ENCODE data around the gene DSCAML1.

The DSCAML1 gene

DNA sequence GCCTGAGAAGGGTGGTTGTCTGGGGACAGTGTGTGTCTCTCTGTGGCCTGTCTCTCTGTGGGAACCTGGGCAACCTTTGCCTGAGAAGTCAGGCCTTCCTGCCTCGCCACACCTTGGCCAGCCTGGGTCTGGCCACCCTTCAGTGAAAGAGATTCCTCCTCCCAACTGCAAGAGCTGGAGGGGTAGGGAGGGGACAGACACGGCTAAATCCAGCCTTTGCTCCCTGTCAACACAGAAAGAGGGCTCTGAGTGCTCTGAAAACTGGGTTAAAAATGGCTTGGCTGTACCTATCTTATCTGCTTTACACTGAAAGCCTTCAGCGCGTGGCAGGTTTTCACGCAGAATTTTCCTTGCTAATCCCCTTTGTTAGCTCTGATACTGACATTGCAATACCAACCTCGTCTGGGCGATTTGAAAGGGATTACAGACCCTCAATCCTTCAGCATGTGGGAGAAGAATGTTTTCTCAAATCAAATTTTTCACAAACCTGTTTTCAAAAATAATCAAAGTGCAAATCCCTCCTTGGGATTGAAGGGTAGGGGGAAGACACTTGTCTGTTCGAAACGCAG lies 163.7 kb downstream of the DSCAML1 start:
- DNase-seq (ENCODE audit: low spot score), result no peak

DNA sequence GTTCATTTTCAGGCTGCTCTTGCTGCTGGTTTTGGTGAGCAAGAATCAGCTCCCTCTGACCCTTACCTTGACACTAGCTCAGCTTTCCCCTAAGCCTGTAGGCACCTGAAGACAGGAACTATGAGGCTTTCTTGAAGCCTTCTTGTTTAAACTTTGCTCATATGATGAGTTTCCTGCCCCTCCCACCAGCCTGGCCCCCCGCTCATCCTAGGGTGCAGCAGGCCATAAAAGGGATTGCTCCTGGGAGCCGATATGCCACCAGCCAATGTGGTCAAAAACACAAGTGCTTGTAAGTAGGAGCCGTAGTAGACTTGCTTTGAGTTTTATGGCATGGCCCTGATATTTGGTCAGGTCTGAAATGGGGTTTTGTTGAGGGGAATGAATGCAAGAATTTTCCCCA lies 164.7 kb downstream of the DSCAML1 start:
- no peak for DNase-seq (ENCODE audit: low spot score)

DNA sequence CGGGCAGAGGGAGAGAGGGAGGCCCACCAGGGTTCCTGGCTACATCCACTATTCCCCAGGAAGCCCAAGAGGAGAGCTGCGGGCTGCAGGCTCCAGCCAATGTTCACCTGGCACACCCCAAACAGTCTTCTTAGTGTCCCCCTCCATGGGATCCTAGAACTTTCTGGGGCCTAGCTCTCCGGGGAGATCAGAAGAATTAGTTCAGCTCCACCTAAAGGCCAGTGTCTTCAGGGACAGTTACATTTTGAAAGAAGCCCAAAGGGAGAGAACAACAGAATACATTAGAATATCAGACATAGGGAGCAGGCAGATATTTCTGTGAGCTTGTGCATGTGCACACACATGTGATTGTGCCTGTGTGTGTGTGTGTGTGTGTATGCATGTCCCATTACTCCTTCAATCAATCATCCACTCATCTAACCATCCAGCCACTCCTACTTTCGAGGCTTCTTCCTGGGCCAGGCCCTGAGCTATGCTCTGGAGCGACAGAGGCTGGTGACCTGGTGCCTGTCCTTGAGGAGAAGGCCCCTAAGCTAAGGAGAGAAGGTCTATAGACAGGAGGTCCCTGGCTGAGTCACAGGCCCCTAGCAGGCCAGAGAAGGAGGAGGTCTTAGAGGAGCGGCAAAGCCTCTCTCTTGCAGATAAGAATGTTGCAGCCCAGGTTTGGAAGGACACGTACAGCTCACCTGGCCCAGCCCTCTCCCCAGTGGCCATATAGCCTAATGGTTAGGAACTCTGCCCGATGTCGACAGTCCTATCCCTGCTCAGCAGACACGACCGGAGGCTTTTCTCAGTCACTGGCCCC lies 165.5 kb downstream of the DSCAML1 start:
- no peak for DNase-seq (ENCODE audit: low spot score)

DNA sequence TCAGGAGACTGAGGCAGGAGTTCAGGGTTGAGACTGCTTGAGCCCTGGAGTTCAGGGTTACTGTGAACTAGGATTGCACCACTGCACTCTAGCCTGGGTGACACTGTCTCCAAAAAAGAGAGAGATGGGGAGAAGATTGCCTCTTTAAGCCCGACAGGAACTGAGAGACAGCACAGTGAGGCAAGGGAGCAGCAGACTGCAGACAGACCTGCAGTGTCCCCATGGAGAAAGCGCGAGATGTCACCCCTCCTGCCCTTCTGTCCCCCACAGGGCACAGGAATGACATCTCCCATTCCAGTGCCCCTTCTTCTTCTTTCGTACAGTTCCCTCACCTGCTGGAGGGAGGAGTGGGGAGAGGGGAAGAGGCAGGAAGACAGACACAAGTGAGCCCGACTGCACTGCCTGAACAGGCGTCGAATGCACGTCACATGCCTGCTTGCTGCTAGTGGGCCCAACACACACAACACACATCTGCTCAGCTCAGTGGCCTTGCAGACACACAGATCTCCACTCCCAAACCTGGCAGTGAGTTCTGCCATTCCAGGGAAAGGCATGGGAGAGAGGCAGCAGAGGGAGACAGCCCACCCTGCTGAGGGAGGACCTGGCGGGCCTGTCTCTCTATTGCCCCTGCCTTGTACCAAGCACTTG lies 167.0 kb downstream of the DSCAML1 start:
- DNase-seq (ENCODE audit: low spot score), result no peak

DNA sequence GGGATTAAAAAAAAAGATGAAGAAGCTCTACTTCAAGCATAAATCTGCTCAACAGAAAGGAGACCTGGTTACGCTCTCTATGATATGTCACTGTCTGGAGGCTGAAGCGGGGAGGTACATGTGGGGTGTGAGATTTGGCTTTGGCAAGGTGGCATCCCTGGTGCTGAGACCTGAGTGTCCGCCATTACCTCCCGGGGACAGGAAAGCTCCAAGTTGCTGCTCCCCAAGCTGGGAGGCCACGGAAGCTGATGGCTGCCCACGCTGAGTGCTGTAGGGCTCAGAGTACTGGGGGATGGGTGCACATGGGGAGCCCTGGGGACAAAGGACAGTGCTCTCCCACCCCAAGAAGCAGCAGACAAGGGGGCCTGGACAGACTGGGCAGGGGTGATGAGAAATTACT lies 167.9 kb downstream of the DSCAML1 start:
- DNase-seq (ENCODE audit: low spot score), result no peak

DNA sequence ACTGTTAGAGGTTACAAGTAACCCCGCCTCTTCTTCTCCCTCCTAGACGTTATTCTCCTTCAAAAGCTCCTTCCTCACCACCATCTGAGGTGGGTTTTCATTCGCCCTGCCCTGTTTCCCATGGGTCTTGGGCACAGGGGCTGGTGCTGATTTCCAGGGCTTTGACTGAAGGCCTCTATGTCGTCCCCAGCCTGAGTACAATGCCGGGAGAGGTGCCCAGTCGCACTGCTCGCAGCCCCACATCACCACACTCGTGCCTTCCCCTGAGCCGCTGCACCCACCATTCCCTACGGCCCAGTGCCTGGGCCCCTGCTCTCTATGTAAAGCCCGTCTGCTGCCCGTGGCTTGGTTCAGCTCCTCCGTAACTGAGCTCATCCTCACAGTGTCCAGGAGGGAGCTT lies 169.8 kb downstream of the DSCAML1 start:
- DNase-seq (ENCODE audit: low spot score), result no peak

DNA sequence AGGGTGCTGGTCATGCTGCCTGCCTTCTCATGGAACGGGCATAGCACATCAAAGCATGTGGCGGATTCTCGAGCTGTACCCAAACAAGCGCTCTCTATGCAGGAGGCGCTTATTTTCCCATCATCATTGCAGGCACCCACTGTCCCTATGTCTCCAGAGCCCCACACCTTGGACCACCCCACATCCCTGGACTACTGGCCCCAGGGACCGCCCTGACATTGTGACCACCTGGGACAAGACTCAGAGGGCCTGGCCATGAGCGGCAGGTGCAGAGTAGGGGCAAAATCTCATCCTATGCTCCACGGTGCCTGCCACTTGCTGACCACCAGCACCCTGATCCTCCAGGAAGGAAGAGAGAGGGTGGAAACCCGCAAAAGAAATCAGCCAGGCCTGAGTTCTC lies 170.4 kb downstream of the DSCAML1 start:
- DNase-seq (ENCODE audit: low spot score), result no peak

DNA sequence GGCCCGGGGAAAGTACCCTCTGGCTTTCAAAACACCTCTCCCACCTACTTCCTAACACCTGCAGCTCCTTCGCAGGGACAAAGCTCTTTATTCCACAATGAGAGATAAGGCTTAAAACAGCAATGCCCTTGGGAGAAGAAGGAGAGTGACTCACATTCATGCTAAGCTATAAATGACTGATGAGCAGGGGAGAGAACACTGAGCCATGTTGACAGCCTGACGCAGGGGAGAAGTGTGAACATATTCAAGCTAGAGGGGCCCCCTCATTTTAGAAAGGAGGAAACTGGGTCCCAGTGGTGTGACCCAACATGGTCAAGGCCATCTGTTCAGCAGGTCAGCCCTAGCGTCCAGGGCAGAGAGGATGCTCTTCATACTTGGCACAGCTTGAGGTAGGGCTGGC lies 171.8 kb downstream of the DSCAML1 start:
- no peak for DNase-seq (ENCODE audit: low spot score)

DNA sequence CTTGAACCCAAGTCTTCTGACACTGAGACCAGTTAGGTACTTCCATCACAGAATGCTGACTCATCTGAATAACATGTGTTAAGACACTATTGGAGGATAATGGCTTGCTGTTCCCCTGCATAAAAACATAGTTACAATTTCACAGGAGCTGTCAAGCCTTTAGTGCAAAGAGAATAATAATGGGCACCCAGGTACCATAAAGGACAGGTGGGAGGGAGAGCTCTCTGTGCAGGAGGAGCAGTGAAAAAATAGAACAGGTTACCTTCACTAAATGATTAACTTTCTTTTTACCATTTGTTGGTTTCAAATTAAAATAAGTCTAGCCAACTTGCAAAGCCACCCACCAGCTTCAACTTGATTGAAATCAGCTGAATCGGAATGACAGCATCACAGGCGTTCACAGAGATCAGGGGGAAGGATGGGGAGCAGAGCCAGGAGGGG lies 173.2 kb downstream of the DSCAML1 start:
- no peak for DNase-seq (ENCODE audit: low spot score)

DNA sequence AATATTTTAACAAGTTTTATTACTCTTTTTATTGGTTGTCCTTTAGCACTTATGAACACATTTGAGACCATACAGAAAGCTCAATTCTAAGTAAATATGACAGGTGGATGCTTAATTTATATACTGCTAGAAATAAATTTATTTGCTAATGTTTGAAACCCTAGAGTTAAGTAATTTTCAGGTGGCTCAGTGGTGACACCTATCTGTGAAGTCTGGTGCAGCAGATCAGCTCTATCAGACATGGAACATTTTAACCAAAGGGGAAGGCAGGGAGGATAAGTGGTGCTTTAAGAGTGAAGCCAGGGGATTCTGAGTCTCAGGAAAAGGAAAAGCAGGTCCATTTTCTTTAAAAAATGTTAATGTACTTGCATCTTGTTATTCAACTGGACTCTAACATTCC lies 175.8 kb downstream of the DSCAML1 start:
- no peak for DNase-seq (ENCODE audit: low spot score)

DNA sequence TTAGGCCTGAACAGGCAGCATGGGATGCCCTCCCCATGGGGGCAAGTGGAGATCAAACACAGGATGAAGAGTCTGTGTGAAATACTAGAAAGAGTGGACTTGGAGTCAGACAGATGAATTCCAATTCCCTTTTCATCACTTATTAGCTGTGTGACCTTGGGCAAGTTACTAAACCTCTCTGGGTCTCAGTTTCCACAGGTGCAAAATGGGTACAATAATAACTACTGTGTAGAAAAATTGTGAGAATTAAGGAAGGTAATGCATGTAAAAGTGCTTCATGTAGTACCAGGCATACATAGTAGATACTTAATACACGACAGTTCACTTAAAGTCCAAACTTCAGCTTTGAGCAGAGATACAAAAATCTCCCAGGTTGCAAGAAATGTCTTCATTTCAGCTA lies 176.4 kb downstream of the DSCAML1 start:
- no peak for DNase-seq (ENCODE audit: low spot score)

DNA sequence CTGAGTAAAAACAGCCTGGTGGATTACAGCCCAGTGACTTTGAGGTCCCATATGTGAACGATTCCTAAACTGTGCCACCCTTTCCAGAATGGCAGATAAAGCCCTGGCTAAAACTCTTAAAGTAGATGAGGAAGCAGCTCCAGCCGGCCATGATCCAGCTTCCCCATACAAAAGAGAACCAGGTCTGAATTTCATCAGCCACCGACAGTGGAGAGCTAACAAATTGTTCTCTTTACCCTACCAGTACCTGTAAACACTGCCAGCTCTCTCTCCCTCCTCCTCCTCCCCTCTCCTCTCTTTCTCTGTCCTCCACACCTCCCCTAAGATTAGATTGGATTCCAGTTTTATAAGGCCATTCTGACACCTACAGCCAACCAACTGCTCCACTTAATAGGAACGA lies 176.9 kb downstream of the DSCAML1 start:
- DNase-seq (ENCODE audit: low spot score), result no peak

DNA sequence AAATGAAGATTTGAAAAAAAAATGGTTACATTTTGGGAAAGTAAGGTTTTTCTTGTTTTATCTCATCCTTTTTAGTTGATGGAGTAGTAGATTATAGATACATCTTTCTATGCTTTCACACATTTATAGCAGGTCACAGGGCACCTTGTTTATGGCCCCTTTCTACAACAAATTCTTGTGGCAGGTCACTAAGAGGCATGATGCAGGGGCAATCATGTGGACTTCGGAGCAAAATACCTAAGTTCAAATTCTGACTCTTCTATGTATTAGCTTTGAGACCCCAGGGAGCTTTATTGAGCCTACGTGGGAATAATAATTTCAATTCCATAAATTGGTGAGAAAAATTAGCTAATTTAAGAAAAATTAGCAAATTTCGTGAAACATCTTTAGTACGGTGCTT lies 177.4 kb downstream of the DSCAML1 start:
- no peak for DNase-seq (ENCODE audit: low spot score)

DNA sequence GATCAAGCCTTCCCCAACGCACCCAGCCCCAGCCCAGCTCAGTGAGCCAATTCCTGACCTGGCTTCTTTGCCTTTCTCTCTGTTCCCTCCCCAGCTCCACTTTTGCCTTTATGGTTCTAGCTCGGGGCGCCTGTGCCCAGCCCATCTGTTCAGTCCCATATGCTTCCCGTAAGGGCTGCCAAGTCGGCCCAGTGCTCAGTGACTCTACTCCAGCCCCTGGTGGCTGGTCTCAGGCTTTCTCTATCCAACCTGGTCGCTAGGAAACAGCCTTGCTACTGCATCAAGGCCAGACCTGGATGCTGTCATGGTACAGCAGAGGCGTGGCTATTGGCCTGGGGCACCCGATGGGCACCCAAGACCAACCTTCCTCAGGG lies 178.0 kb downstream of the DSCAML1 start:
- peak; percentile 53 for DNase-seq (ENCODE audit: low spot score)

DNA sequence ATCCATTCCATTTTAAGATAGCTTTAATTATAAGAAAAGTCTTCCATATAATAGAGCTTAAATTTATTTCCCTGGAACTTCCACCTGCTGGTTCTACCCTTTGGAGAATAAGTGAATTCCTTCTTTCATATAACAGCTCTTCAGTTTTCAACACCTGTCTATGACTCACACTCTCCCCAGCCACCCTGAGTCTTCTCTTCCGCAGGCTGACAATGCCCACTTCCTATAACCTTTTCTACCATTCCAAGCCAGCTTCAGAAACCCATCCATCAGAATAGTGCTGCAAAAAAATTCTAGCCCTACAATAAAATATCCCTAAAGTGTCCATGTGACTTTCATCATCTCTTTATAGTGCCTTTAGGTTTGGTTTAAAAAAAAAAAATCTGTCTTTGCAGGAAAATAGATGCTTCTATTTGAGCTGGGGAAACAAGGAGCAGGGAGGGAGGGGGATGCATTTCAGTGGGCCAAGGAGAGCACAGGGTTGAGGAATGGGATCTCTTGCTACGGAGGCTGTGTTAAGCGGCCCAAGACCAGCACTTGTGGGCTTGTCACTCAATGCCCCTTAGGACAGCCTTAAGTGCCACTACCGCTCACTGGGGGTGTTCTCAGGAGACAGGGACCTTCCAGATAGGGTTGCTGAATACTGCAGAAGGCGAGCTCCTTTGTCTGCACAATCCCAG lies 178.6 kb downstream of the DSCAML1 start:
- DNase-seq (ENCODE audit: low spot score), result no peak

DNA sequence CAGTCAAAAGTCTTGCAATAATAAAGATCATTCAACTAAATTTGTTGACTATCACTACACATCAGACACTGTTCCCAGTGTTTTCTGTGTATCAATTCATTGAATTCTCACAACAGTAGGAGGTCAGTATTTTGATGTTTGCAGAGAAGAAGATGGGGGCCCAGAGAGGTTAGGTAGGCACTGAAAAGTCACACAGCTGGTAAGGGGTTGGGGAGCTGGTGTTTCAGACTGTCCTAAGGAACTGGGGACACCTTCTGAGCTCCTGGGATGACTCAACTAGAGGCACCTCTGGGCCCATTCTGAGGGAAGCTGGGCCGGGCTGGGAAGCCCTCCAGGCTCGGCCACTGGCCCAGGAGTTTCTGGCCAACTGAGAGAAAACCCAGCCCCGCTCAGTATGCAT lies 180.0 kb downstream of the DSCAML1 start:
- no peak for DNase-seq (ENCODE audit: low spot score)

DNA sequence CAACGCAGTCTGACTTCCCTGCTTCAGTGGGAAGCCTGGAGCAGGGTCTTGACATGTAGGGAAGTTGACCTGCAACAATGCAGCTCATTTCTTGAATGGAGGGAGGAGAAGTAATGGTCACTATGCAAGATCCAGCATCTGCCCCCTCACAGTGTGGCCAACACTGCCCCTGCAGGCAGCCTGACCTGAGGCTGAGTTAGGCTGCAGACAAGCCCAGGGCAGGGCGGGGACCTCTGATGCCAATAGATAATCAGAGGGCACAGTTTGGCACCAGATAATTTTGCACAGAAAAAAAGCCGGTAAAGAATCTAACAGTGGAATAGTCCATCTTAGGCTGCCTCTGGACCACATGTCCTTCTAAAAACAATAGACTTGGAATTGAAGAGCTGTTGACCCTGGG lies 182.3 kb downstream of the DSCAML1 start:
- no peak for DNase-seq (ENCODE audit: low spot score)

DNA sequence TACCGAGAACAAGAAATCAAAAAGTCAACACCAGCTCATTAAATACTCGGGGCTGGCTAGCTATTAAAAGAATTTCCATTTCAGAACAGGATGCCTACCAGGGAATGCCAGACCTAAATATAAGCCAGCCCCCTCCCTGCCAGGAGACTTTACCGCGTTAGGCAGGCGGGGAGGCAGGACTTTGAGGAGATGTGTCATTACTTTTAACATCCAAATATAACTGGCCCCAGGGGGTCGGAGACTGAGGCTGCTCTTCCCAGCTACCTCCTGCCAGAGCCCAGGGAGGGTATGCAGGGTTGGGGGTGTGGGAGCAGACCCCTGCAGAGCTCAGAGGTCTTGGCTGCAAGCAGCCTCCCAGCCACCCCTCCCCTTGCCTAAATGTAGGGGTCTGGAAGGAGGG lies 183.5 kb downstream of the DSCAML1 start:
- peak; percentile 48 for DNase-seq (ENCODE audit: low spot score)

DNA sequence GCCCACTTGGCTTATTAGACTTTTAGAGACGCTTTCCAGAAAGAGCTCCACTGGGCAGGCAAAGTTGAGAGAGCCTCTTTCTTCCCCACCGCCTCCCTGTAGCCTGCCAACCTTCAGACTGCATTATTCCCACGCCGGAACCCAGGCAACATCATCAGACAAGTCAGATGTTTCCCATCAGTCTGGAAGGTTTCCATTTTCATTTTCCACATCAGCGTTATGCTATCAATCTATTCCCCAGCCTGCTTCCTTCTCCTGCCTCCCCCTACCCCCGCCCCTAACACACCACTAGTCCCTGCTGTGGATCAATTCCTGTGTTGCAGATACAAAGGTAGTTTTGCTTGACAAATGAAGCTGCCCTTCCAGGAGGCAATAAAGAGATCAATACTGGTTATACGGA lies 184.8 kb downstream of the DSCAML1 start:
- no peak for DNase-seq (ENCODE audit: low spot score)

DNA sequence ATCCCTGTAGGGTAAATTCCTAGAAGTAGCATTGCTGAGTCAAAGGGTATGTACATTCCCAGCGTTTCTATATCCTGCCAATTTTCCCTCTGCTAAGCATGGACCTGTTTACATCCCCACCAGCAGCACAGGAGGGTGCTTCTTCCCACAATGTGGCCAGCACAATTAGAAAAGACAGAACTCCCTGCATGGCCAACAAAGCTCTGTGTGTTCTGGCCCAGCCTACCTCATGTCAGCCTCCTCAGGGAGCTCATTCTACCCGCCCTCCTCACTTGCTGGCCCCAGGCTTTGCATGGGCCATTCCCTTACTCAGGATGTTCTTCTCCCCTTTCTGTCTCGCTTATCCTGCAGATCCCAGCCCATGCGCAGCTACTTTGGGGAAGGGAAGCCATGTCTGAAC lies 186.1 kb downstream of the DSCAML1 start:
- no peak for DNase-seq (ENCODE audit: low spot score)

DNA sequence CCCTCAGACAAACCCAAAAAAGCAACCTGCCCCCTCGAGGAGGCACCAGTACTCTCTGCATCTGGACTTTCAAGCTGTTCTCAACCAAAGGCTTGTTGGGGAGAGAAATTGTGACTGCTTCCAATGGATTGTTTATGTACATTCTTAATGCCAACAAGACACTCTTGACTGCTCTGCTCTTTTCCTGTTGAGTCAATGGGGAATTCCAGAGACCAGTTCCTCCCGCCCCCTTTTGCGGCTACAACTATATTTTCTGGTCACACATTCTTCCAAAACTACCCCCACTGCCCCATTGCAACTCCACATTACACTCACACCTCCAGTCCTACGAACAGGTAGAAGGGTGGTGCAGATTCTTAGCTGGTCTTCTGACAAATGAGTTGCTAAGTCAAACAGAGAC lies 187.0 kb downstream of the DSCAML1 start:
- DNase-seq (ENCODE audit: low spot score), result no peak

DNA sequence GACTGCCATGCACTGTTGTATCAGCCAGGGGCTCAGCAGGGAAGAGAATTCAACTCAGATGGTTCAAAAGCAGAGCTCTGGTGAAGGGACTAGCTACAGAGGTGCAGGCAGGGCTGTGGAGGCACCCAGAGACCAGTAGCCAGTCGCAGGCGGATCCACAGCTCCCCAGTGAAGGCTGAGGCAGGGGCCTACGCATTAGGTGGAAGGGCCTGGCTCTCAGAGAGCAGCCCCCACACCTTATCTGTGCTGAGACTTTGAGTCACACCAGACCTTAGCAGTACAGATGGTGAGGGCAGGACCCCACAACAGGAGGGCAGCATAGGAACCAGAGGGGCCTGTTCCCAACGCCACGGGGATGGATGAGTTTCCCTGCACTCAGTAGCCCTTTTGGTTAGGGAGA lies 189.6 kb downstream of the DSCAML1 start:
- no peak for DNase-seq (ENCODE audit: low spot score)

DNA sequence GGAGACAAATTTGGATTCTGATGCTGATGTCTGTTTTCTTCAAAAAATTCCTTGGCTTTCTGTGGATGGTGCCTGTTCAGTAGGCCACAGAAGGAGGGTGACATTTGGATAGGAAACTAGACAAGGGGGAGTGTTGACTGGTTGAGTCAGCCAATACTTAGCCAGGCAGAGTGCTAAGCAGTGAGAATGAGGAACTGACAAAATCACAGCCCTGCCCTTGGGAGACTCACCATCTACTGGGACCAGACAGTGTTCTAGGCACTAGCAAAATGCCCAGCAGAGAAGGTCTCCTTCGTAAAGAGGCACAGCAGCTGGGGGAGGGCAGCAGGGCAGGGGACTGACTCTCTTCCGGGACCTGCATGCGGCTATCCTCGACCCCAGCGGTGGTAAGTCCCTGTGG lies 190.2 kb downstream of the DSCAML1 start:
- DNase-seq (ENCODE audit: low spot score), result no peak
